SU-DHL-6 (cell line): ENCODE results near the gene TSPAN10.

ENCODE experiments used
- H2AFZ ChIP-seq: fragments of 200-600 bp; sonication (generic); 2 replicates; pipeline ENCODE4 v1.6.1; 2014; ENCODE audit warnings: low read depth, mild to moderate bottlenecking, moderate library complexity, mixed read lengths, antibody characterized with exemption, low read length; ENCODE audit not compliant: severe bottlenecking
- H3F3A ChIP-seq: fragments of 200-600 bp; shearing (Covaris generic); 2 replicates; pipeline ENCODE4 v1.6.0; 2016; ENCODE audit warnings: antibody characterized with exemption, mild to moderate bottlenecking; ENCODE audit not compliant: insufficient read depth
- H3K27ac ChIP-seq: fragments of 200-600 bp; sonication (generic); 2 replicates; pipeline ENCODE4 v1.5.1; 2016; ENCODE audit warnings: low read depth, mild to moderate bottlenecking, low read length, moderate library complexity, mixed read lengths
- H3K27me3 ChIP-seq: fragments of 200-600 bp; sonication (generic), shearing (Covaris generic); 2 replicates; pipeline ENCODE4 v1.6.0; 2014; ENCODE audit warnings: mild to moderate bottlenecking, low read length
- H3K36me3 ChIP-seq: fragments of 200-600 bp; sonication (generic); 2 replicates; pipeline ENCODE4 v1.6.1; 2014; ENCODE audit warnings: mild to moderate bottlenecking, low read length, mixed read lengths
- H3K4me2 ChIP-seq: fragments of 300-600, 200-600 bp; shearing (Covaris generic), sonication (generic); 2 replicates; pipeline ENCODE4 v1.6.0; 2014; ENCODE audit warnings: low read length, low read depth, mild to moderate bottlenecking; ENCODE audit not compliant: poor library complexity, severe bottlenecking
- H3K4me3 ChIP-seq: fragments of 200-600 bp; sonication (generic); 2 replicates; pipeline ENCODE4 v1.5.1; 2014; ENCODE audit warnings: antibody characterized with exemption, low read length, mild to moderate bottlenecking, mixed read lengths; ENCODE audit not compliant: insufficient read depth, poor library complexity, severe bottlenecking
- H3K79me2 ChIP-seq: fragments of 200-600 bp; sonication (generic); 2 replicates; pipeline ENCODE4 v1.6.1; 2014; ENCODE audit warnings: mild to moderate bottlenecking, low read length, moderate library complexity; ENCODE audit not compliant: insufficient read depth
- H3K9ac ChIP-seq: fragments of 200-600 bp; sonication (generic); 2 replicates; pipeline ENCODE4 v1.7.0; 2014; ENCODE audit warnings: mild to moderate bottlenecking, low read length
- H3K9me2 ChIP-seq: fragments of 200-600 bp; sonication (generic); replicated peaks from 2 replicates; pipeline ENCODE4 v1.6.1; 2014; ENCODE audit warnings: low read length; ENCODE audit not compliant: insufficient read depth
- H3K9me3 ChIP-seq: fragments of 200-600 bp; sonication (generic); 2 replicates; pipeline ENCODE4 v1.6.1; 2014; ENCODE audit warnings: low read length, mixed read lengths; ENCODE audit not compliant: insufficient read depth
- H4K20me1 ChIP-seq: fragments of 200-600 bp; sonication (generic); 2 replicates; pipeline ENCODE4 v1.6.1; 2014; ENCODE audit warnings: low read depth, mild to moderate bottlenecking, antibody characterized with exemption, low read length, moderate library complexity, mixed read lengths
- EZH2phosphoT487 ChIP-seq: fragments of 200-600 bp; sonication (generic), shearing (Covaris generic); conservative IDR thresholded peaks from 2 replicates; pipeline ENCODE4 v1.6.1; 2018; ENCODE audit warnings: mild to moderate bottlenecking, antibody characterized with exemption, low read length, moderate library complexity, mixed read lengths
- TF ChIP-seq, protein P1 (sequence below): fragments of 200-600 bp; sonication (generic); IDR thresholded peaks from one replicate; pipeline ENCODE4 v1.5.1; 2017; ENCODE audit warnings: antibody characterized with exemption, mild to moderate bottlenecking, low read length, moderate library complexity; ENCODE audit not compliant: insufficient read depth, poor library complexity, severe bottlenecking

The TSPAN10 gene

GRCh38 chr17:81644976-81645952 is 8.3 kb downstream of the TSPAN10 start:
- H3K4me2 ChIP-seq = no peak overlapping the region
- no peak overlapping the region for H2AFZ ChIP-seq
- no peaks in the 10 kb centered on the region for H3K79me2 ChIP-seq
- TF ChIP-seq EZH2phosphoT487 = no peak
- TF ChIP-seq, protein P1, sequence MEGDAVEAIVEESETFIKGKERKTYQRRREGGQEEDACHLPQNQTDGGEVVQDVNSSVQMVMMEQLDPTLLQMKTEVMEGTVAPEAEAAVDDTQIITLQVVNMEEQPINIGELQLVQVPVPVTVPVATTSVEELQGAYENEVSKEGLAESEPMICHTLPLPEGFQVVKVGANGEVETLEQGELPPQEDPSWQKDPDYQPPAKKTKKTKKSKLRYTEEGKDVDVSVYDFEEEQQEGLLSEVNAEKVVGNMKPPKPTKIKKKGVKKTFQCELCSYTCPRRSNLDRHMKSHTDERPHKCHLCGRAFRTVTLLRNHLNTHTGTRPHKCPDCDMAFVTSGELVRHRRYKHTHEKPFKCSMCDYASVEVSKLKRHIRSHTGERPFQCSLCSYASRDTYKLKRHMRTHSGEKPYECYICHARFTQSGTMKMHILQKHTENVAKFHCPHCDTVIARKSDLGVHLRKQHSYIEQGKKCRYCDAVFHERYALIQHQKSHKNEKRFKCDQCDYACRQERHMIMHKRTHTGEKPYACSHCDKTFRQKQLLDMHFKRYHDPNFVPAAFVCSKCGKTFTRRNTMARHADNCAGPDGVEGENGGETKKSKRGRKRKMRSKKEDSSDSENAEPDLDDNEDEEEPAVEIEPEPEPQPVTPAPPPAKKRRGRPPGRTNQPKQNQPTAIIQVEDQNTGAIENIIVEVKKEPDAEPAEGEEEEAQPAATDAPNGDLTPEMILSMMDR = no peak
- no peak overlapping the region for H3K27ac ChIP-seq
- no peaks in the 10 kb centered on the region for H3K9me3 ChIP-seq
- no peaks in the 10 kb centered on the region for H3F3A ChIP-seq
- no peak overlapping the region for H3K9ac ChIP-seq
- H3K27me3 ChIP-seq = no peaks in the 10 kb centered on the region
- H3K4me3 ChIP-seq = no peak overlapping the region
- no peaks in the 10 kb centered on the region for H3K36me3 ChIP-seq
- no peaks in the 10 kb centered on the region for H3K9me2 ChIP-seq
- H4K20me1 ChIP-seq = no peaks in the 10 kb centered on the region

- no peak for TF ChIP-seq EZH2phosphoT487
- TF ChIP-seq, protein P1 = no peak
- no peaks in the 10 kb centered on the region for H3F3A ChIP-seq
- no peak overlapping the region for H3K4me3 ChIP-seq
- no peak overlapping the region for H3K27ac ChIP-seq
- H3K9ac ChIP-seq = no peak overlapping the region
- H3K27me3 ChIP-seq = no peaks in the 10 kb centered on the region
- H4K20me1 ChIP-seq = no peaks in the 10 kb centered on the region
- no peaks in the 10 kb centered on the region for H3K79me2 ChIP-seq
- H3K9me3 ChIP-seq = no peaks in the 10 kb centered on the region
- H3K36me3 ChIP-seq = no peaks in the 10 kb centered on the region
- H3K9me2 ChIP-seq = no peaks in the 10 kb centered on the region
- no peak overlapping the region for H3K4me2 ChIP-seq
- H2AFZ ChIP-seq = no peak overlapping the region
Measured at GRCh38 chr17:81646869-81647600, 10.0 kb downstream of the TSPAN10 start.

DNA sequence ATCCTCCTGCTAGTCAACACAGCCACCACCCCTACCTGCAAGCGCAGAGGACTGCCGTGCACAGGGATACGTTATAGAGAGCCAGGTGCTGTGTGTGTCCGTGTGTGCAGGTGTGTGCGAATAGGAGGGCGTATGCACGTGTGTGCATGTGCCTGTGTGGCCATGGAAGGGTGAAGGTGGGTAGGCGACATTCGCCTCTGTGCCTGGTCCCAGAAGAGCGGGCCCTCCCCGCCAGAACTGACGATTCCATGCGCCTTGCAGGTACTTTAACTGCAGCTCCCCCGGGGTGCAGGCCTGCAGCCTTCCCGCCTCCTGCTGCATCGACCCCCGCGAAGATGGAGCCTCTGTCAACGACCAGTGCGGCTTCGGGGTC is 10.6 kb downstream of the TSPAN10 start:
- H3K9ac ChIP-seq = no peak overlapping the region
- H3K27me3 ChIP-seq = no peaks in the 10 kb centered on the region
- no peaks in the 10 kb centered on the region for H3K9me2 ChIP-seq
- H3K27ac ChIP-seq = no peak overlapping the region
- H3K36me3 ChIP-seq = no peaks in the 10 kb centered on the region
- H3K79me2 ChIP-seq = no peaks in the 10 kb centered on the region
- H3K4me3 ChIP-seq = no peak overlapping the region
- no peak overlapping the region for H3K4me2 ChIP-seq
- H2AFZ ChIP-seq = no peak overlapping the region
- no peaks in the 10 kb centered on the region for H3F3A ChIP-seq
- no peaks in the 10 kb centered on the region for H4K20me1 ChIP-seq
- no peak for TF ChIP-seq EZH2phosphoT487
- TF ChIP-seq, protein P1 = no peak
- no peaks in the 10 kb centered on the region for H3K9me3 ChIP-seq
